Lung (tissue), 12 donors: Measurements from ENCODE around the gene PYROXD2. TPM values are rescaled to one million over a fixed set of nuclear protein-coding genes. Genes with fewer than 3 reads are reported as not detected.

Experiments
- ATAC-seq: fragments of 200-7000 bp; cut with Tn5 transposase; one replicate; pipeline ENCODE4 v1.9.1; 2020; ENCODE audit warnings: moderate number of reproducible peaks; ENCODE audit not compliant: insufficient read depth, low FRiP score
- DNase-seq, 3 donors: peaks; one replicate each; pipeline ENCODE4 v3.0.0-alpha.2; 2013 to 2017
- H3K27ac ChIP-seq, 2 donors: one replicate each; pipeline ENCODE4 v1.5.1; 2013; ENCODE audit warnings: mild to moderate bottlenecking in 2 of 2, moderate library complexity in 2 of 2, control low read depth in 1 of 2, inconsistent platforms in 1 of 2, low read depth in 1 of 2, low read length in 1 of 2
- H3K27me3 ChIP-seq, 3 donors: one replicate each; pipeline ENCODE4 v1.5.1; 2013; ENCODE audit warnings: low read length in 2 of 3; ENCODE audit not compliant: control insufficient read depth in 3 of 3, insufficient read depth in 3 of 3
- H3K36me3 ChIP-seq, 4 donors: one replicate each; pipeline ENCODE4 v1.5.1; 2013; ENCODE audit warnings: low read length in 4 of 4, mild to moderate bottlenecking in 1 of 4, moderate library complexity in 1 of 4; ENCODE audit not compliant: control insufficient read depth in 4 of 4, insufficient read depth in 4 of 4
- H3K4me1 ChIP-seq, 5 donors: one replicate each; pipeline ENCODE4 v1.5.1; 2013; ENCODE audit warnings: low read length in 5 of 5, mild to moderate bottlenecking in 2 of 5, moderate library complexity in 1 of 5; ENCODE audit not compliant: control insufficient read depth in 5 of 5, insufficient read depth in 5 of 5
- H3K4me3 ChIP-seq: one replicate; pipeline ENCODE4 v1.5.1; 2013; ENCODE audit warnings: mild to moderate bottlenecking, control low read depth, moderate library complexity
- H3K9ac ChIP-seq, 2 donors: one replicate each; pipeline ENCODE4 v1.5.1; 2013; ENCODE audit warnings: low read length in 2 of 2, control low read depth in 1 of 2; ENCODE audit not compliant: insufficient read depth in 1 of 2
- H3K9me3 ChIP-seq, 4 donors: one replicate each; pipeline ENCODE4 v1.5.1; 2013; ENCODE audit warnings: low read length in 3 of 4, mild to moderate bottlenecking in 1 of 4, moderate library complexity in 1 of 4; ENCODE audit not compliant: control insufficient read depth in 4 of 4, insufficient read depth in 3 of 4
- WGBS, 2 donors: extraction: QIAGEN DNeasy Blood & Tissue Kit; methylation state at CpG; one replicate each; pipeline ENCODE4 v1.1.7; 2013; 5-methylcytosine and 5-hydroxymethylcytosine counted together
- polyA plus RNA-seq, 2 donors: library from polyadenylated mRNA; stranded (reverse); fragments of 200-250 nt; gene quantifications; one replicate each; pipeline ENCODE4 v1.2.1, GENCODE V29; 2013
- total RNA-seq, 2 donors: library from RNA; depleted of rRNA in 1 of 2; stranded (reverse); fragments of >200 nt in 1 of 2; gene quantifications; one replicate each; pipeline ENCODE4 v1.2.1, GENCODE V29; 2014 to 2021
- TF ChIP-seq, protein P1 (sequence below): IDR thresholded peaks from 2 replicates; pipeline ENCODE4 v1.5.1; 2012; ENCODE audit warnings: mild to moderate bottlenecking; ENCODE audit errors: control extremely low read depth, extremely low read depth
- donor health status: control.
- donor health status: control.
- donor health status: Bipolar disorder and iron deficiency.
- donor health status: healthy.
- donor health status: DM: yes; HTN: yes; CAD: no.

Gene PYROXD2
- total and polyA plus RNA-seq, 4 donors: 2.3 to 16.8 (median 7.5) TPM

- no peaks in the 10 kb centered on the region for H3K27me3 ChIP-seq
- DNase-seq: peak in 1 of 3 donors; percentile 13
- ATAC-seq: no peak
- no peak overlapping the region for H3K9ac ChIP-seq
- H3K9me3 ChIP-seq: no peaks in the 10 kb centered on the region
- TF ChIP-seq, protein P1, sequence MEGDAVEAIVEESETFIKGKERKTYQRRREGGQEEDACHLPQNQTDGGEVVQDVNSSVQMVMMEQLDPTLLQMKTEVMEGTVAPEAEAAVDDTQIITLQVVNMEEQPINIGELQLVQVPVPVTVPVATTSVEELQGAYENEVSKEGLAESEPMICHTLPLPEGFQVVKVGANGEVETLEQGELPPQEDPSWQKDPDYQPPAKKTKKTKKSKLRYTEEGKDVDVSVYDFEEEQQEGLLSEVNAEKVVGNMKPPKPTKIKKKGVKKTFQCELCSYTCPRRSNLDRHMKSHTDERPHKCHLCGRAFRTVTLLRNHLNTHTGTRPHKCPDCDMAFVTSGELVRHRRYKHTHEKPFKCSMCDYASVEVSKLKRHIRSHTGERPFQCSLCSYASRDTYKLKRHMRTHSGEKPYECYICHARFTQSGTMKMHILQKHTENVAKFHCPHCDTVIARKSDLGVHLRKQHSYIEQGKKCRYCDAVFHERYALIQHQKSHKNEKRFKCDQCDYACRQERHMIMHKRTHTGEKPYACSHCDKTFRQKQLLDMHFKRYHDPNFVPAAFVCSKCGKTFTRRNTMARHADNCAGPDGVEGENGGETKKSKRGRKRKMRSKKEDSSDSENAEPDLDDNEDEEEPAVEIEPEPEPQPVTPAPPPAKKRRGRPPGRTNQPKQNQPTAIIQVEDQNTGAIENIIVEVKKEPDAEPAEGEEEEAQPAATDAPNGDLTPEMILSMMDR: no peak
- 91 to 95% methylated on average over 17 of the region's 17 CpGs for WGBS, 2 donors
- no peak overlapping the region for H3K27ac ChIP-seq
- peaks cover 4 to 58% (median 9%) of the 10 kb centered on the region in 4 donors for H3K36me3 ChIP-seq
- H3K4me1 ChIP-seq: peaks cover 0 to 23% (median 6%) of the 10 kb centered on the region in 5 donors
- no peak overlapping the region for H3K4me3 ChIP-seq
Observed at GRCh38 chr10:98419469-98420261, 4.7 kb upstream of the PYROXD2 start.

DNA sequence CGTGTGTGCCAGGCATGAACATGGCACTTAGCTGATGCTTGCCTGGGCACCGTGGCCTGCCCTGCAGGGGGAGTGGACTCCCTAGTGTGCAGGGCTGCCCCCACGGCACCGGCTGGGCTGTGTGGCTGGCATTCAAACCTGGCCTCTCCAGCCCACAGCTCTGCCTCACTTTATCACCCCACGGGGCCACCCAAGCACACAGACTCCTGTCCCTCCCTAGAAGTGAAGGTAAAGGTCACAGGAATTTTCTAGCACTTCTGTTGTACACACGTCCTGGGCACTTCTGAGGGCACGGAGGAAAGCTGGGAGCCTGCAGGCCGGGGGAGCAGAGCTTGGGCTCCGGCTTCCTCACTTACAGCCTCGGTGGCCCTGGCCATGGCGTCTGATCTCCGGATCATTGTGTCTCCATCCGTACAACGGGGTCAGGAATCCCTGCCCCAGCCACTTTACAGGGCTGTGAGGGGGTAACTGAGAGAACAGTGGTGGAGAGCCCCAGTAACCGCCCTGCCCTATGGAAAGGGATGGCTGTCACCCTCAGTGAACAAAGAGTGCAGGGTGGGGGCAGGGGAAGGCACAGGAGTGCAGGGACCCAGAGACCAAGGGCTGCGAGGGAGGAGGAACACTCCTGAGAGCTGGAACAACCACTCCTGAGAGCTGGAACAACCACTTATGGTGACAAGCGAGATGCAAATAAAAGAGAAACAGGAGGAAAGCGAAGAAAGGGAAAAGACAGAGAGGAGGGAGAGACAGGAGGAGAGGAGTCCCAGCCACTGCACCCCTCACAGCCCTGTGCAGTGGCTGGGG lies 3.9 kb upstream of the PYROXD2 start:
- no peak overlapping the region for H3K4me3 ChIP-seq
- 84 to 89% methylated on average over 18 of the region's 18 CpGs for WGBS, 2 donors
- H3K27ac ChIP-seq: no peak overlapping the region
- DNase-seq: peak; percentile 40 to 61 (median 43)
- no peaks in the 10 kb centered on the region for H3K27me3 ChIP-seq
- no peaks in the 10 kb centered on the region for H3K9me3 ChIP-seq
- no peak overlapping the region for H3K9ac ChIP-seq
- peaks cover 4 to 57% (median 9%) of the 10 kb centered on the region in 4 donors for H3K36me3 ChIP-seq
- TF ChIP-seq, protein P1: no peak
- peaks cover 4 to 23% (median 11%) of the 10 kb centered on the region in 5 donors for H3K4me1 ChIP-seq
- no peak for ATAC-seq

DNA sequence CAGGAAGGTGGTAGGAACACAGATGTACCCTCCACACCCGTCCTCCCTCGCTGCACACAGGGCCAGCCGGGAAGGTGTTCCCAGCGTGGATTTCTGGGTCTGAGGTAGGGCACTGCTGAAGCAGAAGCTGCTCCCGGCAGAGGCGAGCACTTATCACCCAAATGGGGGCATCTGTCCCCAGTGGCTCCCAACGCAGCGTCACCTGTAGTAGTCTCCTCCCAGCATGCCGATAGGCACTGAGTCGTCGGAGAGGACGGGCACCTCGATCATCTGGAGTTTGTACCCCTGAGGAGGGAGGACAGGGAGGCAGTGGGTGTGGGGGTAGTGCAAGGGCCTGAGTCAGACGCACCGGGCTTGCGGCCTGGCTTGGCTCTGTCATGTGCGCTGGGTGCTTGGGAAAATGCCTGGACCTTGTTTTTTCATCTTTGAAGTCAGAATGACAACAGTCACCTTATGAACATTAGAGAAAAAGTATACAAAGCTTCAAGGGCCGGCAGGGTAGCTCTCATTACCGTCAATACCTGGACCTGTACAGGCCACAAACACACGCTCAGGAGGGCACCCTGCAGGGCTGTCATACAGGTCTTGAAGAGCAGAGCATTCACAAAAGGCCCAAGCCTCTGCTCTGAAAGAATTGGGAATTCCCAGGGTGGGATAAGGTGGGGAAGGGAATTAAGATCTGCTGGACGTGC lies 3.1 kb upstream of the PYROXD2 start:
- Histone ChIP-seq H3K9ac (no peak overlapping the region), H3K4me1 (peaks cover 4 to 23% (median 11%) of the 10 kb centered on the region in 5 donors), H3K36me3 (peaks cover 2 to 49% (median 9%) of the 10 kb centered on the region in 4 donors), H3K9me3 (no peaks in the 10 kb centered on the region), H3K27me3 (no peaks in the 10 kb centered on the region), H3K4me3 (no peak overlapping the region), H3K27ac (no peak overlapping the region)
- no peak for ATAC-seq
- TF ChIP-seq, protein P1: no peak
- no peak for DNase-seq
- WGBS, 2 donors: 91 to 94% methylated on average over 21 of the region's 21 CpGs
